Measurements from ENCODE around the gene HSF2BP.

DNA sequence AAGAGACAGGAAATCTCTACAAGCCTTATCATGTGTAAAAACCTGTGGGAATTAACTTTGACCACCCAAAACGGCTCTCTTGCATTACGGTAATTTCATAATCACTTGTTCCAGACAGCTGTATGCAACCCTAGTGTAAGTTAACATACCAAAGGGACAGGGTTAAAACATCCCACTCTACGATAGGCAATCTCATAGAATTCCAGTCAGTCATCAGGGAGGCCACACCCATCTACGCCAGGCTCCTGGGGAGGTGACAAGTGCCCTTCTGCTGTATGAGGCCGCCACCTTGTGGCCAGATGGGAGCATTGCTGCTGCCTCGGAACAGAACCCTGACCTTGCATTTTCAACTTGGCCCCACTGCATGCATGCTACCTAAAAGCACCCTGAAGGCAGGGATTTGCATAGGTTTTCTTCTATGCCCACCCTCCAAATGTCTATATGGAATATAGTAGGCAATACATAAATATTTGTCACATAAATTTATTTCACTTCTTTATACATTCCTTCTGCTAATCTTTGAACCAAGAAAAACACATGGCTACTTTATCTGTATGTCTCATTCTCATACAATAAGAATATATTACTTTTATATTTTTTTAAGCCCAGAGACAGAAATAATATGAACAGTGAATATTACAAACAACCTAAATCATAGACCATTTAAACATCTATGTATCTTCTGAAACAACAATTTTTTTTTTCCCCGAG, 12.6 kb downstream of the HSF2BP start:
- TF ChIP-seq POLR2AphosphoS5 (IDR thresholded peaks at IDR 0.05): peak in 1 of 2 donors; percentile 69
- TF ChIP-seq POLR2A (IDR thresholded peaks at IDR 0.05): peak in 1 of 4 donors; percentile 10

Data from upper lobe of left lung (tissue), 4 donors.